Medulla oblongata (tissue), 1 donor: ENCODE data around the gene SLC25A34.

ENCODE experiments used
- DNase-seq: peaks from one replicate; pipeline ENCODE4 v3.0.0-alpha.2; 2015; ENCODE audit errors: extremely low spot score

Gene SLC25A34

GRCh38 chr1:15733218-15733725 lies 2.8 kb upstream of the SLC25A34 start:
- DNase-seq = no peak

- DNase-seq = no peak
Observed at GRCh38 chr1:15733726-15734226, 2.3 kb upstream of the SLC25A34 start.

DNA sequence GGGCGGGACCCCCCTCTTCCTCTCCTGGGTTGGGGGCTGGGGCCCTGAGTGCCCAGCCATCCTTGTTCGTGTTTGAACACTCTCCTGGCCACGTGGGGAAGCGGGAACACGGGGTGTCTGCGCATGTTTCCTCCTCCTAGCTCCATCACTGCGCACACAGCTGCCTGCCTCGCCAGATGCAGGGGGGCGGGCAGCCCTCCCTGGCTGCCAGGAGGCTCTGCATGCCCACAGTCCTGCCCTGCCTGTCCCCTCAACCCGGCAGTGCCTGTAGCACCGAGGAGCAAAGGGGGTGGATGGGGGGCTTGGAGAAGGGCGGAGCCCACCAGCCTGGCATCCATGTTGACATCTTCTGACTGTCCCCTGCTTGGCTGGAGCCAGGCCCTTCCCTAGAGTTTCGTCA lies 1.8 kb upstream of the SLC25A34 start:
- DNase-seq = no peak

DNA sequence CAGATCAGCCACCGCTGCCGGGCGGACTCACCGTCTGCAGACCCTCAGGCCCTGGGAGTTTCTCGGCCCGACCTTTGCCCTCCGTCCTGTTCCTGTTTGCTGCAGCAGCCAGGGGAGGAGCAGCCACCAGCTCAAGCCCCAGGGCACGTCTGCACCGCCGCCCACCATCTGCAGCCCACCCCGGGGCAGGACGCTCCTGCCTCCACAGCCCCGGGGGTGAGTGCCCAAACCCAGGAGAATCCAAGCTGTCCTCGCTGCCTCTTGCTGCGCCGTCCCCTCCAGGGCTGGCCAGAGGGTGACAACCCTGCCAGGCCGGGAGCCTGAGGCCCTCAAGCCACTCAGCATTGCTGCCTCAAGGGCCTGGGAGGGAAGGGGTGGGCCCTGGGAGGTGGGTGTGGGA lies 1.2 kb upstream of the SLC25A34 start:
- DNase-seq = no peak

- DNase-seq = no peak
Observed at GRCh38 chr1:15735304-15736037, 587 bp upstream of the SLC25A34 start.

DNA sequence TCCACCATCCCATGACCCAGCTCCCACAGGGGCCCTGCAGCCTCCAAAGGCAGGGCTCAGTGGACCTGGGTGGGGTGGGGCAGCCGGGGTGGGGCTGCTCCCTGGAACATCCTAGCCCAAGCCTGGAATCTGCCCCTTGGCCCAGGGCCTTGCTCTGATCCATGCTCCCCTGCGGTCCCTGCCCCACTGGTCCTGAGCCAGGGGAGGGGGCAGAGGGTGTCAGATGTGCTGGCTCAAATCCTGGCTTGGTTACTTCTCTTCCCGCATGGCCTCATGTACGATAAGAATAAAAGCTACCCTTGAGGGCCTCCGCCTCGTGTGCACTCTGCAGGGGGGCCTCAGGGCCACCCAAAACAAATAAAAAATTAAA lies 819 bp downstream of the SLC25A34 start:
- no peak for DNase-seq

GRCh38 chr1:15737324-15738319 lies 1.6 kb downstream of the SLC25A34 start:
- no peak for DNase-seq

- DNase-seq = no peak
Observed at GRCh38 chr1:15738416-15739113, 2.5 kb downstream of the SLC25A34 start.

DNA sequence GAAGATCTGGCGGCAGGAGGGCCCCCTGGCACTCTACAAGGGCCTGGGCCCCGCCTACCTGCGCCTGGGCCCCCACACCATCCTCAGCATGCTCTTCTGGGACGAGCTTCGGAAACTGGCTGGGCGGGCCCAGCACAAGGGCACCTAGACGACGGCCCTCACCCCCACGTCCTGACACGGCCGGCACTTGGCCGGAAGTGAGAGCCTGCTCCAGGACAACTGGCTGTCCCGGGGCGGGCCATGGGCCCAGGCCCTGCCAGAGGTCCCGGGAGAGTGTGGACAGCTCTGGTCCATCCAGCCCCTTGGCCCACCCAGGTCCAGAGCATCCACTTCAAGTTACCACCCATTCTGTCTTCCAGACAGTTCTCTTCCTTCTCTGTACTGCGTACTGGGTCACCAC lies 3.2 kb downstream of the SLC25A34 start:
- no peak for DNase-seq

GRCh38 chr1:15739745-15740144 lies 3.7 kb downstream of the SLC25A34 start:
- no peak for DNase-seq

DNA sequence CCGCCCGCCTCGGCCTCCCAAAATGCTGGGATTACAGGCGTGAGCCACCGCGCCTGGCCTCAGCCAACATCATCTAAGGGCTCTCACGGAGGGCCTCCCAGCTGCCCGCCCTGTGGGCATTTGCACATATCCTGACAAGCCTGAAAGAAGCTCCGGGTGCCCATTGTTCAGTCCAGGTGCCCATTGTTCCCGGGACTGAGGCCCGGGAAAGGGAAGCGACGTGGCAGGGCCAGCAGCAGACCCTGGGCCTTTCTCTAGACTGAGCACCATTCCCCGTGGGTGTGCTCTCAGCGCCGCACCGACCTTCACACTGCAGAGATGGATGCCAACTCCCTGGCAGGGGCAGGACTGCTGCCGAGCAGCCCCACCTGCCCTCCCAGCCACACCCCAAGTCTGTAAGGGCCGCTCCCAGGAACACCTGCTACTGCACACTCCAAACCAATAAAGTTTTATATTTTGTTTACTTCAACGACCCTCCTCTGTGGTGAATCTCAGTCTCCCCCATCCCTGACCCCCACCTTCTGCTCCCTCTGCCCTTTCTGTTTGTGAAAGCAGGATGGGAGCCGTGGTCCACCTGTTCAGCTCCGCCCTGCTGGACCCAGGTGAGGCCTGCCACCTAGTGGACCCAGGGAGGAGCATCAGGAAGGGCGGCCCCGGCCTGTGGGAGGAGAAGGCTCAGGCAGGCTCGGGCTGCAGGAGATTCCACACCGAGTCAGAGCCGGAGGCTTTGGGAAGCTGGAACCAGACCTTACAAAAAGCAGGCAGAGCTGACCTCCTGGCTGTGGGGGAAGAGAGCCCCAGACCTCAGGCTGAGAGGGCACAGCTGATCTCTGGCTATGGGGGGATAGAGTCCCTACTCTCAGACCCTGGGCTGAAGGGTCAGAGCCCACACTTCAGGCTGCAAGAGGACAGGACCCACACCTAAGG lies 5.1 kb downstream of the SLC25A34 start:
- DNase-seq = peak; percentile 70

DNA sequence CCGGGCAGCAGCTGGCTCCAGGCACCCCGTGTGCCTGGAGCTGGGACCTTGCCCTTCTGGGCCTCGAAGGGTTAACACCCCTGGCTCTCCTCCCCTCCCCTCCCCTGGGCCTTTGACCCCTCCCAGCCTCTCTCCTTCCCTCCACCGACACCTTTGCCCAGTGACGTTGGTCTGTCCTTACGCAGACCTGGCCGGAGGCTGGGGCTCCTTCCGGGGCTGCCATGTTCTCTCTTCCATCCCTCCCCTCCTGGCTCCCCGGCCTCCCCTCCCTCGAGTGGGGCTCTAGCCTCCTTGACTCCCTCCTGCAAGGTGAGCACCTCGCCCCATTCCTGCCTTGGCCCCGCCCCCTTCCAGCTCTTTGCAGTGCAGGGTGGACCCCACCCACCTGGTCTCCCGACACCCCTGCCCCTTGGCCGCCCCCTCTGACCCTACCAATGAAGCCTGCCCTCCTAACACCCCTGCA lies 6.3 kb downstream of the SLC25A34 start, which contains the start of gene TMEM82:
Gene TMEM82 (plus strand): TSS at position 161 of the 463 bp plus-strand sequence. CDS start 61 bp downstream, at position 222.
- no peak for DNase-seq

- DNase-seq = no peak
Observed at GRCh38 chr1:15744122-15744679, 8.1 kb downstream of the SLC25A34 start.

DNA sequence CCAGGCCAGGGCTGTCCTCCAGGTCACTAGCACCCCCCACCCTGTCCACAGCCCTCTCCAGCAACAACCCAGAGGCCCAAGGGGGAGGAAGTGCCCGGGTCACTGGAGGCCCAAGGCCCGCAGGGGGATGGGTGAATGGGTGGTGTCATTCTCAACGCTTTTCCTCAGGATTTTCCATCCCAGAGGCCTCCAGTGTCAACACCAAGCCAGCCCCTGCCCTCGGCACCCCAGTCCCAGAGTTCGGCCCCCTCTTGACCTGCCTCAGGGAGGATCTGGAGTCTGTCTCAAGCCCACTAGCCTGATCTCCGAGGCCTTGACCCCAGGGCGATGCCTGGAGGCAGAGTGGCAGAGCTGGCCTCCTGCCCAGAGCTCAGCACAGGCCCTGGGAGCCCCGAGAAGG lies 11.3 kb downstream of the SLC25A34 start:
- no peak for DNase-seq

- no peak for DNase-seq
Observed at GRCh38 chr1:15748264-15748663, 12.2 kb downstream of the SLC25A34 start.

GRCh38 chr1:15748690-15749398 lies 12.8 kb downstream of the SLC25A34 start:
- no peak for DNase-seq

DNA sequence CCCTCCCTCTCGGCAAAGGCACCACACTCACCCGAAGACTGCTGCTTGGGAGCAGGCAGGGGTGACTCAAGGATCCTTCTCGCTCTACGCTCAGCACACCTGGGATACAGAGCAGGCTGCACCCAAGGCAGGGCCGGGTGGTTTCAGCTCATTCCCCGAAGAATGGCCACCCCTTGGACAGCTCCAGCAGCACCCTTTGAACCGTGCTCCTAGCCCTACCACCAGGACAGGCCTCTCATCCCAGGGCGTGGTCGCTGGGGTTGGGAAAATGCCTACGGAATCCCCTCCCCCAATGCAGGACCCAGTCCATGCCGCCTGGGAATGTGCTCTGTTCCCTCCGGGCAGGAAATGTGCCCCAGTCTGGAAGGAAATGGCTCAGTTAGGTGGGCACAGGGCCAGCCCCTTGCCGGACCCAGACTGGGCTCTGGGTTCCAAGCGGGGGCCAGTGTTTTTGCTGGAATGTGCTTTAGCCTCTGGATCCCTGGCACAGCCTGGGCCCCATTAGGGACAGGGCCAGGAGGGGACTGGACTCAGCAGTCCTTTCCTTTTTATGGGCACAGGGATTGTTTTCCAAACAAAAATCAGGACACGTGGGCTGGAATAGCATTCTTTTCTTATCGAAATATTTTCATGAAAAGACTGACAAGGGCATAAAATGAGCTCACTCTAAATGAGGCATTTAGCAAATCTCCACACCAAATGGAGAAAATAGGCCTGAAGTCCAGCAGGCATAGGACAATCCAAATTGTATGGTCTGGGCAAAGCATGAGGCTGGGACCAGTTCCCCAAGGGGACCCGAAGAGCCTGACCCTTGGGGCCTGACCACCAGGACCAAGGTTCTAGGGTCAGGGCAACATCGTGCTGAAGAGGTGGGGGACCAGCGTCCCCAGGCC lies 13.6 kb downstream of the SLC25A34 start:
- no peak for DNase-seq

- DNase-seq = no peak
Observed at GRCh38 chr1:15750924-15751323, 14.9 kb downstream of the SLC25A34 start.
